IMR-90 (cell line): ENCODE measurements around the gene SIGLEC11. TPM values are rescaled to one million over a fixed set of nuclear protein-coding genes. Genes with fewer than 3 reads are reported as not detected.

ENCODE experiments used
- ATAC-seq: fragments of 200-7000 bp; cut with Tn5 transposase; 2 replicates; pipeline ENCODE4 v1.9.1; 2020; ENCODE audit warnings: low read depth, mild to moderate bottlenecking, moderate library complexity
- BruUV-seq: library from RNA; stranded (reverse); fragments of 400-500 nt; replicated peaks from 2 replicates; lab custom pipeline; 2021; lab: Mats Ljungman, UMichigan
- CTCF ChIA-PET: fragments of 300-600 bp; formaldehyde crosslinking; extraction: SDS; loops from one replicate; lab custom pipeline; 2021; ENCODE audit warnings: antibody characterized with exemption; lab: Yijun Ruan, JAX
- POLR2A ChIA-PET: fragments of 300-600 bp; sonication (Branson Sonifier 250); formaldehyde crosslinking; loops from one replicate; lab custom pipeline; 2022; ENCODE audit warnings: antibody characterized with exemption; ENCODE audit not compliant: unreplicated experiment; lab: Charles Lee
- DNase-seq: peaks from one replicate; pipeline ENCODE4 v3.0.0; 2013
- H2AFZ ChIP-seq: replicated peaks from 2 replicates; pipeline ENCODE3; 2013; ENCODE audit warnings: low read length, mild to moderate bottlenecking; ENCODE audit not compliant: poor library complexity
- H2AK5ac ChIP-seq: 2 replicates; pipeline ENCODE4 v1.6.1; 2013; ENCODE audit warnings: low read depth, low read length, inconsistent platforms
- H2AK9ac ChIP-seq: replicated peaks from 2 replicates; pipeline ENCODE3; 2013; ENCODE audit warnings: mild to moderate bottlenecking, low read depth, low read length, moderate library complexity; ENCODE audit not compliant: poor library complexity
- H2BK120ac ChIP-seq: 2 replicates; pipeline ENCODE4 v1.6.1; 2013; ENCODE audit warnings: low read depth, low read length, inconsistent platforms
- H2BK15ac ChIP-seq: 3 replicates; pipeline ENCODE4 v1.6.1; 2013; ENCODE audit warnings: low read depth, low read length, inconsistent platforms
- H2BK20ac ChIP-seq: 2 replicates; pipeline ENCODE4 v1.6.1; 2013; ENCODE audit warnings: low read depth, mild to moderate bottlenecking, inconsistent platforms, low read length, moderate library complexity
- H2BK5ac ChIP-seq: 2 replicates; pipeline ENCODE4 v1.6.1; 2013; ENCODE audit warnings: mild to moderate bottlenecking, low read depth, low read length, inconsistent platforms; ENCODE audit not compliant: poor library complexity, severe bottlenecking
- H3K14ac ChIP-seq: replicated peaks from 2 replicates; pipeline ENCODE4 v1.6.1; 2013; ENCODE audit warnings: low read depth, low read length, inconsistent platforms
- H3K18ac ChIP-seq: 2 replicates; pipeline ENCODE4 v1.6.1; 2013; ENCODE audit warnings: low read depth, low read length, control low read depth
- H3K23ac ChIP-seq: 2 replicates; pipeline ENCODE4 v1.6.1; 2013; ENCODE audit warnings: low read depth, low read length, inconsistent platforms
- H3K27ac ChIP-seq: 2 replicates; pipeline ENCODE4 v1.5.1; 2013; ENCODE audit warnings: mild to moderate bottlenecking, control low read depth, low read length; ENCODE audit not compliant: insufficient read depth
- H3K27me3 ChIP-seq: 2 replicates; pipeline ENCODE4 v1.6.1; 2013; ENCODE audit warnings: low read length; ENCODE audit not compliant: control insufficient read depth, insufficient read depth
- H3K36me3 ChIP-seq: 2 replicates; pipeline ENCODE4 v1.6.1; 2013; ENCODE audit warnings: low read length, mixed read lengths; ENCODE audit not compliant: control insufficient read depth, insufficient read depth
- H3K4ac ChIP-seq: 2 replicates; pipeline ENCODE4 v1.6.1; 2013; ENCODE audit warnings: low read depth, low read length, inconsistent platforms
- H3K4me1 ChIP-seq: 2 replicates; pipeline ENCODE4 v1.6.1; 2013; ENCODE audit warnings: low read length, mixed read lengths; ENCODE audit not compliant: control insufficient read depth, insufficient read depth
- H3K4me2 ChIP-seq: 2 replicates; pipeline ENCODE4 v1.6.1; 2013; ENCODE audit warnings: low read depth, mild to moderate bottlenecking, control low read depth, low read length, moderate library complexity
- H3K4me3 ChIP-seq: 2 replicates; pipeline ENCODE4 v1.5.1; 2013; ENCODE audit warnings: low read depth, mild to moderate bottlenecking, control low read depth, low read length, moderate library complexity; ENCODE audit not compliant: insufficient read depth
- H3K56ac ChIP-seq: 2 replicates; pipeline ENCODE4 v1.6.1; 2013; ENCODE audit warnings: low read length, inconsistent platforms; ENCODE audit not compliant: insufficient read depth; ENCODE audit errors: extremely low read depth
- H3K79me1 ChIP-seq, 2 experiments: 2 replicates each; pipeline ENCODE4 v1.6.1; 2013; ENCODE audit warnings: low read length in 2 of 2, inconsistent platforms in 1 of 2, low read depth in 1 of 2
- H3K9ac ChIP-seq: 2 replicates; pipeline ENCODE4 v1.6.1; 2013; ENCODE audit warnings: low read depth, low read length, control low read depth
- H3K9me1 ChIP-seq: 2 replicates; pipeline ENCODE4 v1.6.1; 2013; ENCODE audit warnings: low read length, inconsistent platforms; ENCODE audit not compliant: insufficient read depth
- H3K9me3 ChIP-seq: 2 replicates; pipeline ENCODE4 v1.6.1; 2013; ENCODE audit warnings: low read length; ENCODE audit not compliant: control insufficient read depth, insufficient read depth
- H4K20me1 ChIP-seq: 2 replicates; pipeline ENCODE4 v1.6.1; 2013; ENCODE audit warnings: low read length, inconsistent platforms; ENCODE audit not compliant: insufficient read depth
- H4K5ac ChIP-seq: 2 replicates; pipeline ENCODE4 v1.6.1; 2013; ENCODE audit warnings: mild to moderate bottlenecking, low read depth, low read length, control low read depth
- H4K8ac ChIP-seq, 2 experiments: 2 replicates each; pipeline ENCODE4 v1.6.1; 2013; ENCODE audit warnings: low read depth in 2 of 2, low read length in 2 of 2, control low read depth in 1 of 2, inconsistent platforms in 1 of 2
- H4K91ac ChIP-seq: 2 replicates; pipeline ENCODE4 v1.6.1; 2013; ENCODE audit warnings: low read depth, low read length, inconsistent platforms; ENCODE audit not compliant: insufficient read depth
- BHLHE40 ChIP-seq: fragments of 150-350 bp; IDR thresholded peaks from 2 replicates; pipeline ENCODE4 v1.6.1; 2016; ENCODE audit warnings: mild to moderate bottlenecking, low read depth, low read length
- CEBPB ChIP-seq: IDR thresholded peaks from 2 replicates; pipeline ENCODE4 v1.6.1; 2012; ENCODE audit warnings: low read depth, low read length, improper control_type of control experiment
- CHD1 ChIP-seq: IDR thresholded peaks from 2 replicates; pipeline ENCODE4 v1.6.1; 2012; ENCODE audit warnings: low read depth, low read length, improper control_type of control experiment
- CTCF ChIP-seq: conservative IDR thresholded peaks from 2 replicates; pipeline ENCODE4 v1.5.1; 2012; ENCODE audit warnings: mild to moderate bottlenecking, low read depth, low read length, improper control_type of control experiment
- ELK1 ChIP-seq: fragments of 150-350 bp; IDR thresholded peaks from 2 replicates; pipeline ENCODE4 v1.6.1; 2016; ENCODE audit warnings: low read depth, mild to moderate bottlenecking, low read length, moderate library complexity, borderline replicate concordance
- FOS ChIP-seq: fragments of 150-350 bp; IDR thresholded peaks from 2 replicates; pipeline ENCODE4 v1.6.1; 2016; ENCODE audit warnings: low read depth, low read length
- MAFK ChIP-seq: IDR thresholded peaks from 2 replicates; pipeline ENCODE4 v1.6.1; 2012; ENCODE audit warnings: low read depth, low read length, improper control_type of control experiment
- MAZ ChIP-seq: IDR thresholded peaks from 2 replicates; pipeline ENCODE4 v1.6.1; 2012; ENCODE audit warnings: low read depth, mild to moderate bottlenecking, low read length, improper control_type of control experiment, moderate library complexity, borderline replicate concordance
- MXI1 ChIP-seq: IDR thresholded peaks from 2 replicates; pipeline ENCODE4 v1.6.1; 2012; ENCODE audit warnings: low read depth, mild to moderate bottlenecking, low read length, moderate library complexity, borderline replicate concordance
- NFE2L2 ChIP-seq: fragments of 150-350 bp; IDR thresholded peaks from 2 replicates; pipeline ENCODE4 v1.6.1; 2016; ENCODE audit warnings: low read depth, mild to moderate bottlenecking, low read length
- POLR2A ChIP-seq: IDR thresholded peaks from 2 replicates; pipeline ENCODE4 v1.6.1; 2012; ENCODE audit warnings: mild to moderate bottlenecking, low read depth, low read length
- RAD21 ChIP-seq: IDR thresholded peaks from 2 replicates; pipeline ENCODE4 v1.6.1; 2012; ENCODE audit warnings: low read length, improper control_type of control experiment
- RCOR1 ChIP-seq: IDR thresholded peaks from 2 replicates; pipeline ENCODE4 v1.6.1; 2012; ENCODE audit warnings: mild to moderate bottlenecking, low read length, improper control_type of control experiment; ENCODE audit not compliant: insufficient replicate concordance
- RFX5 ChIP-seq: IDR thresholded peaks from 2 replicates; pipeline ENCODE4 v1.8.0; 2012; ENCODE audit warnings: low read depth, mild to moderate bottlenecking, low read length, moderate library complexity
- SMC3 ChIP-seq: fragments of 150-350 bp; IDR thresholded peaks from 2 replicates; pipeline ENCODE4 v1.6.1; 2016; ENCODE audit warnings: low read depth, mild to moderate bottlenecking, antibody characterized with exemption, low read length, moderate library complexity
- USF2 ChIP-seq: fragments of 150-350 bp; IDR thresholded peaks from 2 replicates; pipeline ENCODE4 v1.6.1; 2017; ENCODE audit warnings: mild to moderate bottlenecking, antibody characterized with exemption, low read length, low read depth
- WGBS, 2 experiments: methylation state at CpG; one replicate each; pipeline versions ENCODE4 v1.1.5 to v1.1.7; 2013; ENCODE audit warnings: missing lambda C conversion rate in 2 of 2; ENCODE audit not compliant: insufficient read length in 1 of 2; ENCODE audit errors: extremely low coverage in 2 of 2; 5-methylcytosine and 5-hydroxymethylcytosine counted together
- dilution Hi-C: fragments of 300-500 bp; cut with HindIII; formaldehyde crosslinking; loops from one replicate; pipeline ENCODE4 v1.14.3; 2018; ENCODE audit warnings: low sequenced_read_pairs; ENCODE audit not compliant: unreplicated experiment
- in situ Hi-C: fragments of 300-500 bp; cut with MboI; formaldehyde crosslinking; loops from 3 replicates; pipeline ENCODE4 v1.14.3; 2019; ENCODE audit warnings: low sequenced_read_pairs, inconsistent platforms, mixed read lengths
- intact Hi-C: fragments of 100-400 bp; cut with micrococcal nuclease; formaldehyde crosslinking; loops from 2 replicates; pipeline ENCODE4 v1.10.0; 2022
- polyA plus RNA-seq, 3 experiments: library from polyadenylated mRNA; depleted of rRNA; stranded (reverse); fragments of >200 nt; gene quantifications; 2 replicates each; pipeline ENCODE4 v1.2.3, GENCODE V29; 2012; ENCODE audit warnings: low replicate concordance in 1 of 3
- total RNA-seq: library from RNA; depleted of rRNA; stranded (reverse); fragments of >200 nt; gene quantifications from 2 replicates; pipeline ENCODE4 v1.2.3, GENCODE V29; 2012

SIGLEC11 gene
- total and polyA plus RNA-seq, 2 of the 4 experiments (the other 2 are of a cell fraction), result not detected

GRCh38 chr19:49932731-49933131 is 28.2 kb downstream of the SIGLEC11 start:
- ATAC-seq (no peak), DNase-seq (no peak)
- Histone ChIP-seq H4K8ac (no peak overlapping the region), H3K4me3 (no peak overlapping the region), H2BK15ac (no peak overlapping the region), H3K9me3 (no peaks in the 10 kb centered on the region), H2AK5ac (no peak overlapping the region), H2BK5ac (no peak overlapping the region), H3K18ac (no peak overlapping the region), H3K27ac (no peak overlapping the region), H3K23ac (no peak overlapping the region), H3K56ac (no peak overlapping the region), H2BK20ac (no peak overlapping the region), H3K4ac (no peak overlapping the region), H2AK9ac (no peak overlapping the region), H3K79me1 (peaks cover 4 to 19% of the 10 kb centered on the region in 2 experiments; a peak in 3 of 4 replicates), H3K14ac (no peak overlapping the region), H3K36me3 (peaks cover 2% of the 10 kb centered on the region; the same call in 1 of the 2 replicates), H3K4me2 (no peak overlapping the region), H4K20me1 (peaks cover 3% of the 10 kb centered on the region; the same call in 1 of the 2 replicates), H3K4me1 (peaks cover 2% of the 10 kb centered on the region), H3K9me1 (peaks cover 9% of the 10 kb centered on the region), H4K5ac (no peak overlapping the region), H3K9ac (no peak overlapping the region), H2AFZ (no peak overlapping the region), H2BK120ac (no peak overlapping the region), H4K91ac (no peak overlapping the region), H3K27me3 (no peaks in the 10 kb centered on the region)
- in situ Hi-C loops (loop anchor here (10.0 kb wide), 2 partner anchors 52 to 212 kb away; no protein-coding TSS in a partner anchor), intact Hi-C loops (no loop called here), dilution Hi-C loops (no loop called here)
- BruUV-seq, result no TSS peak
- no peak for TF ChIP-seq RFX5
- TF ChIP-seq CHD1, result no peak
- TF ChIP-seq CTCF, result no peak
- no peak for TF ChIP-seq ELK1
- no peak for TF ChIP-seq BHLHE40
- no peak for TF ChIP-seq RAD21
- no peak for TF ChIP-seq MXI1
- no peak for TF ChIP-seq RCOR1
- no peak for TF ChIP-seq NFE2L2
- TF ChIP-seq MAFK, result no peak
- no peak for TF ChIP-seq FOS
- no peak for TF ChIP-seq POLR2A
- no peak for TF ChIP-seq USF2
- no peak for TF ChIP-seq MAZ
- TF ChIP-seq SMC3, result no peak
- no peak for TF ChIP-seq CEBPB
- ChIA-PET POLR2A (no interaction called here), CTCF (no interaction called here)
- WGBS, 2 experiments, result 98% methylated on average over 7 of the region's 25 CpGs; no CpG with 5 or more reads in 1 of the 2 experiments
